ENCODE measurements around the gene PTPRR.

DNA sequence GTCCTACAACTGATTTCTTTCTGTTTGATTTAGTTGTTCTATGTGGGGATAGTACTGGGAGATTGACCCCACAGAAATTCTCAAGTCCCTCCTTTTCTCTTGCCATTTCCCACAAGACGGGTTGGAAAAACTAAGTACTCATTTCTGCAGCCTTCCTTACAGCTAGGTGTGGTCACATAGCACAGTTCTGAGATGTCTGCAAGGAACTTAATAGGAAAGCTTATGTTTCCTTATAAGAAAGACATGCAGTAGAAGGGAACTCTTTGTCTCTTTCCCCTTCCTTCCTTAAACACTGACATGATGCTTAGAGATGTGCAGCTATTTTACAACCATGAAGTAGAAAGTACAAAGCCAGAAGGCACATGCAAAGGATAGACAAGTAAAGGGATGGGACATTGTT is 113.7 kb downstream of the PTPRR start:
- TF ChIP-seq, protein P1, sequence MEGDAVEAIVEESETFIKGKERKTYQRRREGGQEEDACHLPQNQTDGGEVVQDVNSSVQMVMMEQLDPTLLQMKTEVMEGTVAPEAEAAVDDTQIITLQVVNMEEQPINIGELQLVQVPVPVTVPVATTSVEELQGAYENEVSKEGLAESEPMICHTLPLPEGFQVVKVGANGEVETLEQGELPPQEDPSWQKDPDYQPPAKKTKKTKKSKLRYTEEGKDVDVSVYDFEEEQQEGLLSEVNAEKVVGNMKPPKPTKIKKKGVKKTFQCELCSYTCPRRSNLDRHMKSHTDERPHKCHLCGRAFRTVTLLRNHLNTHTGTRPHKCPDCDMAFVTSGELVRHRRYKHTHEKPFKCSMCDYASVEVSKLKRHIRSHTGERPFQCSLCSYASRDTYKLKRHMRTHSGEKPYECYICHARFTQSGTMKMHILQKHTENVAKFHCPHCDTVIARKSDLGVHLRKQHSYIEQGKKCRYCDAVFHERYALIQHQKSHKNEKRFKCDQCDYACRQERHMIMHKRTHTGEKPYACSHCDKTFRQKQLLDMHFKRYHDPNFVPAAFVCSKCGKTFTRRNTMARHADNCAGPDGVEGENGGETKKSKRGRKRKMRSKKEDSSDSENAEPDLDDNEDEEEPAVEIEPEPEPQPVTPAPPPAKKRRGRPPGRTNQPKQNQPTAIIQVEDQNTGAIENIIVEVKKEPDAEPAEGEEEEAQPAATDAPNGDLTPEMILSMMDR (IDR thresholded peaks at IDR 0.05; ENCODE audit: insufficient read depth, low read depth, low read length) = no peak
- TF ChIP-seq EZH2 (IDR thresholded peaks at IDR 0.05; ENCODE audit: insufficient read depth, low read length) = no peak
